NOMO-1 treated with DMSO at 0.1 percent for 48 hours (cell line): ENCODE results near the gene QKI.
"Not testable (repeated sequence)": the region's sequence is repeated elsewhere in the genome, so short reads cannot be mapped to it uniquely, and the experiment has no call there.

Experiments used
- DNase-seq: peaks from one replicate; lab custom pipeline; 2025; ENCODE audit not compliant: unreplicated experiment; lab: John Stamatoyannopoulos, UW

QKI gene

DNA sequence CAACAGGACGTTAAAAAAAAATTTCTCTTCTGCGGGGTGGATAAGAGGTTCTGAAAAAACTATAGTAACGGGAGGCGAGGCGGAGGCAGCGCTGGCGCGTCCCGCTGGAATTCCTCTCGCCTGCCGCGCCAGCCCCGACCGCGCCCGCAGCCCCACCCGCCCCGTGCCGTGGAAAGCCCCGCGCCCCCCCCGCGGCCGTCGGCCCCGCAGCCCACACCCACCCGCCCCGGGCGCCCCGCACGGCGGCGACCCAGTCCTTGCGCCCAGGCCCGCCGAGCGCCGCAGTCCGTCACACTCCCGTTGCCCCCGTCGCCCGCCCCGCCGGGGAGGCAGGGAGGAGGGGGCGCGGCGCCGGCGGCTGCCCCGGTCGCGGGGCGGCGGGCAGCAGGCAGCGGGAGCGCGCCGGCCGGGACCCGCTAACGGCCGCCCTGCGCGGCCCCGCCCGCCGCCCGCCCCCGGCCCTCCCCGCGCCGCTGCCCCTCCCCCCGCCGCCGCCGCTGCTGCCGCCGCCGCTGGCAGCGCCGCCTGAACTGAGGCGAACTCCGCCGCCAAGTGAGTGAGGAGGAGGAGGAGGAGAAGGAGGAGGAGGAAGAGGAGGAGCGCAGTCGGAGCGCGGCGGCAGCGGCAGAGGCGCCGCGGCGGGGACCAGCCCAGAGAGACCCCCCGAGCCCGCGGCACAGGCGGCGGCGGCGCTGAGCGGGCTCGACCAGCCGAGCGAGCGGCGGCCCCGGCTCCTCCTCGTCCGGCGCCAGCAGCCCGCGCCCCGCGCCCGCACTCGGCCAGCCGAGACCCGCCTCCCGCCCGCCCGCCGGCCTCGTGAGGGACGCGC is at the start of gene QKI:
TSS of gene QKI (plus strand) at position 602 of the 829 bp plus-strand sequence. CDS start 476 bp downstream, outside the sequence.
- DNase-seq: peak; percentile 73

DNA sequence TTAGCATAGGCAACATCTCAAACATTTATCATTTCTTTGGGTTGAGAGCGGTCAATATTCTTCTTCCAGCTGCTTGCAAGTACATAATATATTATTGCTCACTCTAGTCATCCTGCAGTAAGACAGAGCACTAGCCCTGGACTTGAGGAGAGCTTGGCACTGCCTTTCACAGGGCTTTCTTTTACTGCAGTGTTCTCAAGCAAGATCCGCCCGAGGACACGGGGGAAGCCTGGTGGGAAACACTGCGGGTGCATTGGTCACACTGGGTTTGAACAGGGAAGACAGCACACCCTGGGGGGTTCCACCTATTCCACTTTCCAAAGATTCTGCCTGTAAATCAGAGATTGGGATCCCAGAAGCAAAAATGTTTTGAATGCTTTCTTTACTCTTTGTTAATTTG is 48.2 kb upstream of the QKI start:
- no peak for DNase-seq

DNA sequence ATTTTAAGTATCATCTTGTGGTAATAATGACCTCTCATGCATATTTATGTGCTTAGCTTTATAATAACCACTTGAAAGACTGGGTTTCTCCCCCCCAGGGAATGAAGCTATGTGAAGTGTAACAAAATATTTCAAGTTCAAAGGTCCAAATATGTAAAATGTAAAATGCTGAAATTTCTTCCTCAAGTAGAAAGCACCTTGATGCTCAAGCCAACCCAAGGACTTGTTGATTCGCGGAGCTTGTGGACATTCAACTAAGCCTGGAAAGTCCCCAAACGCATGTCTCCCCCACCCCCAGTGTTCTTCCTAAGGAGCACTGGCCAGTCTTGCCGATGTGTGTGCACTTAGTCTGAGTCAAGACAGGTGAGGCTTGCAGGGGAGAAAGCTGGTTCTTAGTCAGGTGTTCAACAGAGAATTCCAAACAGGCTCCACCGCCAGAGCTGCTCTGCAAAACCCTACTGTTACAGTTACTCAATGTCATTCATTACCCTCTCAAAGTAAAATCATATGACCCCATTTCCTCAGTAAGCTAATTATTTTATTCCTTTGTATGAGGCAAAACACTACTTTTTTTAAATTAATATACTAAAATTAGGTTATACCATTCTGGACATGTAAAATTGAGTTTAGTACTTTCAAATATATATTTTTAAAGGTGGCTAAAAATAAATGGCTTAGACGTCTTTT is 46.9 kb upstream of the QKI start:
- DNase-seq: no peak

DNA sequence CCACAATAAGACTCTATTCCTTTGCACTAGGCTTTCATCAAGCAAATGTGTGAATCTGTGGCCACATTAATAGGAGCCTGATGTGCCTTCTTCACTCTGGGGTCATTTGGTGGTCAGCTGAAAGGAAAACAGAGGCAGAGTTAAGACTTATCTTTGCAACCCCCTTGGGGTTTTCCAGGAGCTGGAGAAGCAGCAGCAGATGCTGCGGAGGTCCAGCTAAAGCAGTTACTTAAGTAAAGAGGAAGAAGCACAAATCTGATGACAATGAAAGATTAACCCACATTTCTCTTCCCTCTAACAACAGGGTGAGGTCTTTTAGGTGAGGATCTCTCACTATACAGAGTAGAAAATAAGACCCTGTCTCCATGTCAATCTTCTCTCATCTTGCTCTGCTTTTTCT is 45.4 kb upstream of the QKI start:
- no peak for DNase-seq

DNA sequence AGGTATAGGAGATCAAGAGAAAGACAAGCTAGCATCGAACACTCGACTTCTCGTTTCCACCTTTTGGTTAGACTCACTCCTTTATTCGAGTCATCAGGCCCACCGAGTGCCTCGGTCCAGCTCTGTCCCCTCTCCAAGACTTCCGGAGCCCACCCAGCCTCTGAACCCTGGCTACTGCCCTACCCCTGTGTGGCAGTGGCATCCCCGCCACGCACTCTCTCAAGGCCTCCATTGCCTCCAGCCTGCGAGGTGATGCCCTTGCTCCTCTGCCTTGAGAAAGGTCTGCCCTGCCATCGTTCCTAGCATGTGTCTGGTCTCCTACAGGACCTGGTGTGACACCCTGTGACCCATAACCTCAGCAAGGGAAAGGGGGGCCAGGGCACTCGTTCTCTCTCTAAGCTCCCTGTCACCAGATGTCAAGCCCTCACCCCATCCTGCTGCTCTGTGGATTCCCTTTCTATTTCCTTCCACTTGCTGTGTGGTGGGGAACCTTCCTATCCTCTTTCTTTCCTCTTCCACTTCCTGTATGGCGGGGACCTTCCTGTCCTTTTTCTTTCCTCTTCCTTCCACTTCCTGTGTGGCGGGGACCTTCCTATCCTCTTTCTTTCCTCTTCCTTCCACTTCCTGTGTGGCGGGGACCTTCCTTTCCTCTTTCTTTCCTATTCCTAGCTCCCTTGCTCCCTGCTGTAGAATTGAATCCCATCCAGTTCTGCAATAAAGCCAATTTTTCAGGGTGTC is 44.7 kb upstream of the QKI start:
- no peak for DNase-seq

DNA sequence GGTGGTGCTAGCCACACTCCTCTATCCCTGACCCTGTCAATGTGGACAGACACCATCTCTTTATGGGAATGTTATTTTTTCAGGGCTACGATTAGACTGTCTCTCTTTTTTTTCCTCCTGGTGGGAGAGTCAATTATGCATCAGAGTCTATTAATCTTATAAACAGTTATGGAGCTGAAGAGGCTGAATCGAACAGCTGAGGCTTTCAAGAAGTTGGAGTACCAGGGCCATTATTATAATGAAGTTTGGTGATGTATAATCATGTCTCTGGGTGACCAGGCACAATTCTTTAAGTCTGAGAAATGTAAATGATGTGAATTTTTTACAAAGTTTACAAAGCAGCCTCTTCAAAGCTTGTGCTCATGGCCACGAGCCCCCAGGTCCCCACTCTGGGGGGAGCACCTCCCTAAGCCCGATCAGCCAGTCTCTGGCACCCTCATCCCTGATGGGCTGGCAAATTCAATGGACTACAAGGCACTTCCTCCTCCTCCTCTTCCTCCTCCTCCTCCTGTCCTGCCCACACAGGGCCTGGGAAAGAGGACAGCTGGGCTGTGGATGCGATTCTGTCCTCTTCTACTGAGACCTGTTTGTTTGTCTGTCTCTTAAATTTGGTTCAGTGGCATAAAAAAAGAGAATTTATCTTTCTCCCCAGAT is 43.9 kb upstream of the QKI start:
- no peak for DNase-seq

DNA sequence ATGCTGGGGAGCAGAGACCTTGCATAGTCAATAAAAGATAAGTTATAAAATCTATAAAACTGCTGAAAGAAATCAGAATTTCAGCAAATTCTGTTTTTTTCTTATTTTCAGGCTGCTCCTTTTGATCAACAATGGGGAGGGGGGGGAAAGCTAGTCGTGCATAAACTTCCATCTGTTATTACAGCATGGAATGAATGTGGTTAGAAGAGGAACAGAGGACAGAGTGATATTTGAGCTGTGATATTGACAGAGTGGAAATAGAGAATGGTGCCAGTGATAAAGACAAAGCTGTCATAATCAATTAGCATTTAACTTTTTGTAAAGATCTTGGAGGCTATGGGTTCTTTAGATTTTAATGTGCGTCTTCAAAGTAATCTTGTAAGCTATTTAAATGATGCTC is 43.4 kb upstream of the QKI start:
- DNase-seq: no peak

DNA sequence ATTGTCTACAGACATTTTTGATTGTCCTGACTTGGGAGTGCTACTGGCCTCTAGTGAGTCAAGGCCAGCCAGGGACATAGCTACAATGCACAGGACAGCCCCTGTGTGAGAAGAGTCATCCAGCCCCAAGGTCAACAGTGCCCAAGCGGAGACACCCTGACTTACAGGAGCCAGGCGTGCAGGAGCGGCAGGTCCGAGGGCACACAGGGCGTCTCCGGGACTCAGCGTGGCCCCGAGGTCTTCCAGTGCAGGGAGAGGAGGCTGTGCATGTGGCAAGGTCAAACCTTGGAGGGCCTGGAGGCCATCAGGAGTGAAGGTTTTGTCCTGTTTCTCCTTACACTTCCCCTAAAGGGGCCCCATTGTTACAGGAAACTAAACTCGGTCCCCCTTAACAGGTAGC is 41.3 kb upstream of the QKI start:
- no peak for DNase-seq

DNA sequence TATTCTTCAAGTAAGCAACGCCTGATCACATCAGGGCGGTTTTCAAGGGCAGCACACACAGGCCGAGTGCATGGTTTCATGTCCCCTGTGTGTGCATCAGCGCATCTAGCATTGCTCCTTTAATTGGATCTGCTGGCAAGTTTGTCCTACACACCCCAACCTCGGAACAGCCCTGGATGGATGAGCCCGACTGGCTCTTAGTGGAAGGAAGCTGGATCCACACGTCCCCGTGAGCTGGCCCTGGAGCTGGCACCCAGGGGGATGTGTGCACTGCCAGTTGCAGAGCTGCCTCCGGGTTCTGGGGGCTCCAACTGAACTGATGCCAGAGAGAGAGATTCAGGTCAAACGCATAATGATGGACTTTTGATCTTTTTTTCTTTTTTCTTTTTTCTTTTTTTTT is 39.2 kb upstream of the QKI start:
- no peak for DNase-seq

DNA sequence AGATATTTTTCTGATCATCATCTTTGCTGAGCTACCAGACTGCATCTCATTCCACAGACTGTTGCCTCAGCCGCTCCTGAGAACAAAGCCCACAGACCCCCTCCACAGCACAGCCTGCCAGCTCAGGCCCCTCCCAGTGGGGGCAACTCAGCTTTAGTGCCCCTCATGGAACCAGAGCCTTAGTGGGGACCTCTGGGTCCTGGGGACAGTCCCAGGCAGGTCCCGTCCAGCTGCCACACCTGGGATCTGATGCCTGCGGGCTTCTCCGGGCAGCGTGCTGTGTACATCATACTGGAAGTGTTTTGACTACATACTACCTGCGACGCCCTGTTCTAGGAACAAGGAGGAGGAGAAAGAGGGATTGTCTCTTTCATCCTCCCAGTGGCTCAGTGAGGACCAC is 38.3 kb upstream of the QKI start:
- DNase-seq: no peak

DNA sequence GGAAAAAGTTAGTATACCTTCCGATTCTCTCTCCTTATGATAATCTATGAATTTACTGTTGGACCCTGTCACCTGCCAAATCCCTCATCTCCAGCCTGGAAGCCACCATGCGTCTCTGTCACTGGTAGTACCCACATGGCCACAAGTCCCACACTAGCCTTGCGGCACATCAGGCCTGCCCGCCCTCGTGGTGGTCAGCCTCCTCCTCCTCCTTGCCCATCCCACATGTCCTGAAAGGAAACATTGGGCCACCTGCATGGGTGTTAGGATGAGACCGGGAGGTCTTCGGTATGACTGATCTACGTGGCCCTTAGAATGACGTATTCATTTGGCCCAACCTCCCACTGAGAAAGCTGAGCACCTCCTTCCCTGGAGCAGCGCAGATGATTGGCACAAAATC is 37.0 kb upstream of the QKI start:
- no peak for DNase-seq

DNA sequence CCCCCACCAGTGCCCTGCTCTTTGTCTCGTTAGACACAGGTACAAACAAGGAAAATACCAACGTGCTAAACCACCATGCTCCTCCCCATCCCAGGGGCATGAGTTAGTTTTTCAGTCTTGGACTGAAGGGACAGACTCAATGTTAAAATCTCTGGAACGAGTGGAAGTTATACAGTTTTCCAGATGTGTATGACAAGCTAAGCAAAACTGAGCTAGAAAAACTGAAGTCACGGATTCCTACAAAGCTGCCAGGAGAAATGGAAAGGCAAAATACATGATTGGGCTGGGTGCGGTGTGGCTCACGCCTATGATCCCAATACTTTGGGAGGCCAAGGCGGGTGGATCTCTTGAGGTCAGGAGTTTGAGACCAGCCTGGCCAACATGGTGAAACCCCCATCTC is 34.3 kb upstream of the QKI start:
- DNase-seq: no peak

DNA sequence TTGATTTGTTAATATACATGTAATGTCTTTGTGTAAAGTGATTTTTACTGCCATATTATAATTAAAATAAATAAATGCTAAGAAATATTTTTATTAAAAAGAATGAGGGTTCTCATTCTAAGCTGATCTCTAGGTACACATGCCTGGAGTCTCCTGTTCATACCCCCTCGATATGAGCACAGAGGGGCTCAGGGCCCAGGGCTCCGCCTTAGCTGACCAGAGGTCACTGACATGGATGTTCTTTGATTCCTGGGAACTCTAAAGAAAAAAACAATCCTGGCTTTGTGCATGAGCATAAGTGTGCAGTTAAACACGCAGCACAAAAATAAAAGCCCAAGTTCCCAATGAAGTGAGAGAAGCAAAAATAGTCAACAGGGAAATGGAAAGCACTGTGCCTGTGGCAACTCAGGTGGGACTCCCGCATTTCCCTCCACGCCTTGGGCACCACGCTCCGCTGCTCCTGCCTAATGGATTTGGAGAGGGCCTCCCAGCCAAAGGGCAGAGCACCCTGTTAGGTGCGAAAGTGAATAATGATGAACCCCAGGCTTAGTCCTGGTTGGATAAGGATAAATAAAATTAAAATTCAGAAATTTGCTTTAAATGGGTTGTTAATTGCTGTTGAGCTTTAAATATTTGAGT is 33.3 kb upstream of the QKI start:
- no peak for DNase-seq

DNA sequence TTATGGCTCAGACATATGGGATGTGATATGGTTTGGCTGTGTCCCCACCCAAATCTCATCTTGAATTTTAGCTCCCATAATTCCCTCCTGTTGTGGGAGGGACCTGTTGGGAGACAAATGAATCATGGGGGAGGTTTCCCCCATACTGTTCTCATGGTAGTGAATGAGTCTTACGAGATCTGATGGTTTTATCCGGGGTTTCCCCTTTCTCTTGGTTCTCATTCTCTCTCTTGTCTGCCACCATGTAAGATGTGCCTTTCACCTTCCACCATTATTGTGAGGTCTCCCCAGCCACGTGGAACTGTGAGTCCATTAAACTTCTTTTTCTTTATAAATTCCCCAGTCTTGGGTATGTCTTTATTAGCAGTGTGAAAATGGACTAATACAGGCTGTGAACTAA is 31.1 kb upstream of the QKI start:
- not testable (repeated sequence) for DNase-seq

DNA sequence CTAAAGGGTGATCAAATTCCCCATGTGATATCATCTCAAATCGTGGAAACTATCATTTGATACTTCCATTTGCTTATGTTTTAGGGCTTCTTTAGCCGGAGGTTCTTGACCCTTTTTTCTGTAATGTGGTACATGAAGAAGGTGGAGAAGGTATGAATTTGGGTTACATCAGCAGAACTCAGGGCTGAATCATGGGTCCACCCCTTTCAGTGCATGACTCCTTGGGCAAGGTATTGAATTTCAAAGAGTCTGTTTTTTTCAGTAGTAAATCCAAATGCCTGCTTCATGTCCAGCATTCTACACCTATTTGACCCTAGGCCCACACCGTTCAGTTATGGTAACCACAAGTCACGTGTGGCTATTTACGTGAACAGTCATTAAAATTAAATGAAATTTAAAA is 30.6 kb upstream of the QKI start:
- DNase-seq: no peak

DNA sequence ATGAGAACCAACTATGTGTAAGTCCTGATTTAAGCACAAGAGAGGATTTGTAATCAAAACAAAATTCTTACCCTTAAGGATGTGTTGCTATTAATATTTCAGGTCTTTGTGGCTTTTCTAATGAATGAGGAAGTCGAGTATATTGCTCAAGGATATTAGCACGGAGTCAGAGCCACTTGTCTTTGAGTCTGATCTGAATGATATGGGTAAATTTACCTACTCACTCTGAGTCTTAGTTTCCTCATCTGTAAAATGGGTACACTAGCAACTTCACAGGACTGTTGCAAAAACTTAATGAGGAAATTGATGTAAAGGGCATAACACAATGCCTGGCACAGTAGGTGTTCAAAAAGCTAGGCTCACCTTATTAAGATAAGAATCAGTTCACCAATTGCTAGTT is 30.0 kb upstream of the QKI start:
- peak; percentile 71 for DNase-seq

DNA sequence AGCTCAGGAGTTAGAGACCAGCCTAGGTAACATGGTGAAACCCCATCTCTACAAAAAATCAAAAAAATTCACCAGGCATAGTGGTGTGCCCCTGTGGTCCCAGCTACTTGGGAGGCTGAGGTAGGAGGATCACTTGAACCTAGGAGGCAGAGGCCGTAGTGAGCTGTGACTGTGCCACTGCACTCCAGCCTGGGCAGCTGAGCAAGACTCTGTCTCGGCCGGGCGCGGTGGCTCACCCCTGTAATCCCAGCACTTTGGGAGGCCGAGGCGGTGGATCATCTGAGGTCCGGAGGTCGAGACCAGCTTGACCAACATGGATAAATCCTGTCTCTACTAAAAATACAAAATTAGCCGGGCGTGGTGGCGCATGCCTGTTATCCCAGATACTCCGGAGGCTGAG is 29.0 kb upstream of the QKI start:
- not testable (repeated sequence) for DNase-seq

DNA sequence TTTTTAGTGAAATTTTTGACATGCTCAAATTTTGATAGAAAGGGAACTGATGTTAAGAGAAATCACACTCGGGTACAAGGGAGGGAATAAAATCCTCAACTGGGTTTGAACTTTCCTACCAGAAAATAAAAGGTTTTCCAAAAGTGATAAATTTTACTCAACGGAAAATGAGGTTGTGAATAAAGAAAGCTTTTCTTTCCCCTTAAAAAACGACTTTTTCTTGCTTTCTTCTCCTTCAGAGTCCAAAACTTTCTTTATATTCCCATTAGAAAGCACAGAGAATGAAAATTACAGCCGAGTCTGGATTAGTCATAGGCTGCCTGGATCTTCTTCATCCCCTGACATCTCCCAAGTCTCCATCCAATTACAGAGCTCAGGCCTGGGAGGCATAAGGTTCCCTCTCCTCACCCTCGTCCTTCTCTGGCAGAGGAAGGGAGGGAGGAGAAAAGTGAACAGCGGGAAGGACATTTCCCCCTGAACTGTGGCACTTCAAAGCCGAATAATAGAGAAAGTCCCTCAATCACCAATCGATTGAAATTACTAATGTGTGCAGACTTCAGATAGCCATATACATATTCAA is 28.1 kb upstream of the QKI start:
- DNase-seq: no peak

DNA sequence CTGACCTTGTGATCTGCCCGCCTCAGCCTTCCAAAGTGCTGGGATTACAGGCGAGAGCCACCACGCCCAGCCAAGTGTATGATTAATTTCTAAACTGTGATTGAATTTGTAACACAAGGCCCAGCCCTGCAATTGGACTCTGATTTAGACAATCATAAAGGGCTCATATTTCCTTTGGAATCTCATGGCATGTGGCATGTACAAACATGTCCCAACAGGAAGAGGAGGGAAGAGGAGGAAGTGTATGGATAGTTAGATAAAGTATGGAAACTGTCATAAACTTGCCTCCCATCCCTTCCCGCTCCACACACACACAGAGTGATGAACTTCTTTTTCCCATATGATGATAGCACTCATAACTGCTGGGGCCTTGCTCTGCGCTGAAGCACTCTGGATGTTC is 27.2 kb upstream of the QKI start:
- DNase-seq: no peak

DNA sequence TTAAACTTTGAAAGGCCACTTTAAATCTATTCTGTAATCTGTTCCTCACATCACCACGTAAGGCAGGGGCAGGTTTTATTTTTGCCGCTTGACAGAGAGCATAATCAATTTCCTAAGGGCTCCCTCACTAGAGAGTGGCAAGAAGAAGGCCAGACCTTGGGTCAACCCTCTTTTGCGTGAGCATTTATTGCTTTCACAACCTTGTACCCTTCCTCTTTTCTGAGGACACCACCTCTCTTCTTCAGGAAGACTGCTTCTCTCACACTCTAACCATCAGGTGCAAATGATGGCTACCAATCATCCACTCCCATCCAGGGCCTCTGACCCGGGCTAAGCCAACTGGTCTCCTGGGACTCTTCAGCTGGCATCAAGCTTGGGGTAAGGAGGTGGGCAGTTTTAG is 25.2 kb upstream of the QKI start:
- DNase-seq: peak; percentile 74

DNA sequence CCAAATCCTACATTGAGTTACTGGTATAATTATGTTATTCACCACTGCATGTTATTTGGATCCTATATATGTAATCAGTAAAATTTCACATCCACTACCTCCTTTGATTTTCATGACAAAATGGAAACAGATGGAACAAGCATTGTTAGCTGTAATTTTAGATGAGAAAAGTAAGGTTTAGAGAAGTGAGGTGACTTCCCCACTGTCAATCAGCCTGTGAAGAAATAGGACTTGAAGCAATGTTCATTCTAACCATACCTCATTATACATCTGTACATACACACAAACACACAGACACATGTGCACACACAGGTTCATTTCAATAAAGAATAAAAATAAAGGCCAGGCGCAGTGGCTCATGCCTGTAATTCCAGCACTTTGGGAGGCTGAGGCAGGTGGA is 23.7 kb upstream of the QKI start:
- peak; percentile 74 for DNase-seq
